Activated naive CD8-positive, alpha-beta T cell treated with anti-CD3 and anti-CD28 coated beads, Interleukin-2, amount 50 U/mL, for 24 hours (primary cell): ENCODE measurements around the gene FAM8A1.
A peak's percentile ranks its signal among the peaks of the same experiment; 100 is the strongest.
"Not testable (repeated sequence)": the region's sequence is repeated elsewhere in the genome, so short reads cannot be mapped to it uniquely, and the experiment has no call there.

Experiments used
- ATAC-seq: fragments of 150-1000 bp; cut with Tn5 transposase; one replicate; pipeline ENCODE4 v1.10.0; 2021
- DNase-seq: peaks from one replicate; pipeline ENCODE4 v3.0.0; 2021
- H3K27ac Mint-ChIP-seq: one replicate; pipeline ENCODE4 v1.8.0; 2021; ENCODE audit warnings: mild to moderate bottlenecking, mixed read lengths
- H3K27me3 Mint-ChIP-seq: one replicate; pipeline ENCODE4 v1.8.0; 2021; ENCODE audit warnings: mixed read lengths
- H3K36me3 Mint-ChIP-seq: one replicate; pipeline ENCODE4 v1.8.0; 2021; ENCODE audit warnings: low read depth, mixed read lengths
- H3K4me1 Mint-ChIP-seq: one replicate; pipeline ENCODE4 v1.8.0; 2021; ENCODE audit warnings: mixed read lengths
- H3K4me3 Mint-ChIP-seq: one replicate; pipeline ENCODE4 v1.8.0; 2021; ENCODE audit warnings: mild to moderate bottlenecking, moderate library complexity, mixed read lengths
- H3K9me3 Mint-ChIP-seq: one replicate; pipeline ENCODE4 v1.8.0; 2021; ENCODE audit warnings: mixed read lengths

The FAM8A1 gene

GRCh38 chr6:17599877-17600526, at the start of gene FAM8A1:
Gene FAM8A1, plus strand, starts transcription at chr6:17600302. Its CDS starts 108 bp downstream, at chr6:17600410.
- ATAC-seq: peak; percentile 85
- DNase-seq: peak; percentile 98
- no peaks in the 10 kb centered on the region for H3K9me3 Mint-ChIP-seq
- peaks cover 3% of the 10 kb centered on the region for H3K36me3 Mint-ChIP-seq
- peak within 1 kb of the TSS; percentile 73 for H3K27ac Mint-ChIP-seq
- H3K4me3 Mint-ChIP-seq: peak within 1 kb of the TSS; percentile 84
- no peaks in the 10 kb centered on the region for H3K27me3 Mint-ChIP-seq
- peaks cover 36% of the 10 kb centered on the region for H3K4me1 Mint-ChIP-seq

GRCh38 chr6:17551383-17551958, 48.6 kb upstream of the FAM8A1 start:
- Mint-ChIP-seq H3K4me1 (no peaks in the 10 kb centered on the region), H3K4me3 (no peak overlapping the region), H3K9me3 (no peaks in the 10 kb centered on the region), H3K27me3 (peaks cover 2% of the 10 kb centered on the region), H3K36me3 (no peaks in the 10 kb centered on the region), H3K27ac (no peak overlapping the region)
- ATAC-seq (no peak), DNase-seq (no peak)

- no peaks in the 10 kb centered on the region for H3K36me3 Mint-ChIP-seq
- no peaks in the 10 kb centered on the region for H3K27me3 Mint-ChIP-seq
- no peak overlapping the region for H3K4me3 Mint-ChIP-seq
- DNase-seq (no peak), ATAC-seq (no peak)
- no peaks in the 10 kb centered on the region for H3K4me1 Mint-ChIP-seq
- H3K9me3 Mint-ChIP-seq: no peaks in the 10 kb centered on the region
- no peak overlapping the region for H3K27ac Mint-ChIP-seq
Measured at GRCh38 chr6:17552861-17553260, 47.2 kb upstream of the FAM8A1 start.

- Mint-ChIP-seq H3K27me3 (peaks cover 2% of the 10 kb centered on the region), H3K27ac (no peak overlapping the region), H3K36me3 (no peaks in the 10 kb centered on the region), H3K4me3 (no peak overlapping the region), H3K9me3 (no peaks in the 10 kb centered on the region), H3K4me1 (no peaks in the 10 kb centered on the region)
- ATAC-seq (no peak), DNase-seq (no peak)
Measured at GRCh38 chr6:17556014-17556413, 44.1 kb upstream of the FAM8A1 start.

- Mint-ChIP-seq H3K27ac (no peak overlapping the region), H3K4me3 (no peak overlapping the region), H3K36me3 (peaks cover 8% of the 10 kb centered on the region), H3K27me3 (peaks cover 7% of the 10 kb centered on the region), H3K9me3 (peaks cover 27% of the 10 kb centered on the region), H3K4me1 (no peaks in the 10 kb centered on the region)
- ATAC-seq: no peak
- DNase-seq: no peak
Measured at GRCh38 chr6:17562636-17563035, 37.5 kb upstream of the FAM8A1 start.

- Mint-ChIP-seq H3K36me3 (peaks cover 8% of the 10 kb centered on the region), H3K27me3 (peaks cover 15% of the 10 kb centered on the region), H3K4me3 (no peak overlapping the region), H3K9me3 (peaks cover 27% of the 10 kb centered on the region), H3K4me1 (no peaks in the 10 kb centered on the region), H3K27ac (no peak overlapping the region)
- DNase-seq (no peak), ATAC-seq (no peak)
Measured at GRCh38 chr6:17565399-17565798, 34.7 kb upstream of the FAM8A1 start.

- Mint-ChIP-seq H3K27me3 (peaks cover 9% of the 10 kb centered on the region), H3K27ac (no peak overlapping the region), H3K9me3 (peaks cover 13% of the 10 kb centered on the region), H3K36me3 (no peaks in the 10 kb centered on the region), H3K4me1 (no peaks in the 10 kb centered on the region), H3K4me3 (no peak overlapping the region)
- DNase-seq (no peak), ATAC-seq (no peak)
Measured at GRCh38 chr6:17574866-17575560, 25.1 kb upstream of the FAM8A1 start.

GRCh38 chr6:17577059-17577458, 23.0 kb upstream of the FAM8A1 start:
- peaks cover 13% of the 10 kb centered on the region for H3K9me3 Mint-ChIP-seq
- ATAC-seq (no peak), DNase-seq (no peak)
- H3K4me3 Mint-ChIP-seq: no peak overlapping the region
- peaks cover 19% of the 10 kb centered on the region for H3K27me3 Mint-ChIP-seq
- no peak overlapping the region for H3K27ac Mint-ChIP-seq
- H3K4me1 Mint-ChIP-seq: no peaks in the 10 kb centered on the region
- no peaks in the 10 kb centered on the region for H3K36me3 Mint-ChIP-seq

GRCh38 chr6:17580518-17581048, 19.5 kb upstream of the FAM8A1 start:
- DNase-seq (peak; percentile 24), ATAC-seq (peak; percentile 69)
- H3K4me1 Mint-ChIP-seq: peaks cover 3% of the 10 kb centered on the region
- no peaks in the 10 kb centered on the region for H3K36me3 Mint-ChIP-seq
- no peak overlapping the region for H3K27ac Mint-ChIP-seq
- H3K9me3 Mint-ChIP-seq: peaks cover 13% of the 10 kb centered on the region
- H3K4me3 Mint-ChIP-seq: peak overlapping the region; percentile 57
- peaks cover 10% of the 10 kb centered on the region for H3K27me3 Mint-ChIP-seq

GRCh38 chr6:17581282-17581681, 18.8 kb upstream of the FAM8A1 start:
- not testable (repeated sequence) for H3K27ac Mint-ChIP-seq, H3K4me3 Mint-ChIP-seq, ATAC-seq, DNase-seq, H3K27me3 Mint-ChIP-seq, H3K36me3 Mint-ChIP-seq, H3K4me1 Mint-ChIP-seq
- H3K9me3 Mint-ChIP-seq: peaks cover 13% of the 10 kb centered on the region

- Mint-ChIP-seq H3K27ac (no peak overlapping the region), H3K36me3 (no peaks in the 10 kb centered on the region), H3K9me3 (no peaks in the 10 kb centered on the region), H3K27me3 (peaks cover 10% of the 10 kb centered on the region), H3K4me3 (no peak overlapping the region), H3K4me1 (peaks cover 4% of the 10 kb centered on the region)
- DNase-seq (no peak), ATAC-seq (no peak)
Measured at GRCh38 chr6:17583811-17584210, 16.3 kb upstream of the FAM8A1 start.

- Mint-ChIP-seq H3K36me3 (no peaks in the 10 kb centered on the region), H3K4me3 (no peak overlapping the region), H3K27me3 (peaks cover 10% of the 10 kb centered on the region), H3K4me1 (peaks cover 9% of the 10 kb centered on the region), H3K9me3 (no peaks in the 10 kb centered on the region), H3K27ac (no peak overlapping the region)
- DNase-seq (no peak), ATAC-seq (peak; percentile 60)
Measured at GRCh38 chr6:17584241-17584803, 15.8 kb upstream of the FAM8A1 start.

GRCh38 chr6:17585766-17586490, 14.2 kb upstream of the FAM8A1 start:
- ATAC-seq (no peak), DNase-seq (no peak)
- Mint-ChIP-seq H3K4me3 (no peak overlapping the region), H3K27ac (no peak overlapping the region), H3K9me3 (no peaks in the 10 kb centered on the region), H3K36me3 (no peaks in the 10 kb centered on the region), H3K4me1 (peaks cover 17% of the 10 kb centered on the region), H3K27me3 (peaks cover 7% of the 10 kb centered on the region)

GRCh38 chr6:17586623-17587022, 13.5 kb upstream of the FAM8A1 start:
- H3K4me3 Mint-ChIP-seq, H3K36me3 Mint-ChIP-seq, DNase-seq, H3K27me3 Mint-ChIP-seq, H3K27ac Mint-ChIP-seq, H3K9me3 Mint-ChIP-seq, ATAC-seq: not testable (repeated sequence)
- H3K4me1 Mint-ChIP-seq: peaks cover 20% of the 10 kb centered on the region
